HCT116 (cell line): ENCODE data around the gene G6PD. TPM values are rescaled to one million over a fixed set of nuclear protein-coding genes. Genes with fewer than 3 reads are reported as not detected.

Source experiments
- ATAC-seq: fragments of 200-7000 bp; cut with Tn5 transposase; 2 replicates; pipeline ENCODE4 v1.9.1; 2020; ENCODE audit warnings: mild to moderate bottlenecking, moderate library complexity
- BruUV-seq: library from RNA; stranded (reverse); fragments of 400-500 nt; replicated peaks from 2 replicates; lab custom pipeline; 2021; lab: Mats Ljungman, UMichigan
- CTCF ChIA-PET: fragments of 300-600 bp; sonication (Branson Sonifier 250); formaldehyde crosslinking; loops from one replicate; lab custom pipeline; 2021; ENCODE audit warnings: antibody characterized with exemption; lab: Charles Lee
- POLR2A ChIA-PET: fragments of 300-600, 350-600 bp; sonication (Branson Sonifier 250); formaldehyde crosslinking; loops from one replicate; lab custom pipeline; 2021; ENCODE audit warnings: antibody characterized with exemption; lab: Charles Lee
- RAD21 ChIA-PET, 2 experiments: fragments of 300-600 bp; sonication (Branson Sonifier 250); formaldehyde crosslinking; loops; one replicate each; lab custom pipeline; 2023; ENCODE audit warnings: low total read pairs in 2 of 2; ENCODE audit not compliant: uncharacterized antibody in 2 of 2, unreplicated experiment in 2 of 2, low non-redundant PET in 1 of 2; lab: Charles Lee
- DNase-seq: peaks from one replicate; pipeline ENCODE4 v3.0.0-alpha.2; 2010; ENCODE audit warnings: low read depth, low spot score
- H2AFZ ChIP-seq: fragments of 200-600 bp; shearing (Covaris generic), sonication (generic); 2 replicates; pipeline ENCODE4 v1.6.1; 2017; ENCODE audit warnings: low read depth, mixed run types, mixed read lengths, antibody characterized with exemption, low read length; ENCODE audit not compliant: poor library complexity, severe bottlenecking
- H3K27ac ChIP-seq: 2 replicates; pipeline ENCODE4 v1.5.1; 2012; ENCODE audit warnings: low read depth, low read length
- H3K27me3 ChIP-seq: fragments of 200-600 bp; sonication (generic); 2 replicates; pipeline ENCODE4 v1.6.1; 2016; ENCODE audit warnings: mixed run types, low read length, mixed read lengths; ENCODE audit not compliant: insufficient read depth
- H3K36me3 ChIP-seq, 2 experiments: fragments of 200-500 bp in 1 of 2; fragments of 200-600 bp in 1 of 2; sonication (Bioruptor generic) in 1 of 2; sonication (generic) in 1 of 2; 2 replicates each; pipeline versions ENCODE4 v1.5.1 to v1.6.1; 2014 to 2016; ENCODE audit warnings: low read length in 2 of 2, inconsistent platforms in 1 of 2, mixed read lengths in 1 of 2, mixed run types in 1 of 2; ENCODE audit not compliant: insufficient read depth in 2 of 2, control insufficient read depth in 1 of 2
- H3K4me1 ChIP-seq, 2 experiments: fragments of 200-600 bp in 1 of 2; sonication (generic) in 1 of 2; 2 replicates each; pipeline versions ENCODE4 v1.5.1 to v1.6.1; 2012 to 2017; ENCODE audit warnings: low read length in 2 of 2, inconsistent platforms in 1 of 2, mild to moderate bottlenecking in 1 of 2, mixed read lengths in 1 of 2, mixed run types in 1 of 2, moderate library complexity in 1 of 2; ENCODE audit not compliant: insufficient read depth in 2 of 2, control insufficient read depth in 1 of 2
- H3K4me2 ChIP-seq: fragments of 200-600 bp; sonication (generic); 2 replicates; pipeline ENCODE4 v1.6.1; 2017; ENCODE audit warnings: mixed run types, low read length, mixed read lengths
- H3K4me3 ChIP-seq, 2 experiments: fragments of 200-600 bp in 1 of 2; sonication (generic) in 1 of 2; replicated peaks in 1 of 2; 2 replicates each; pipeline ENCODE4 v1.5.1; 2011 to 2016; ENCODE audit warnings: low read length in 2 of 2, control low read depth in 1 of 2, low read depth in 1 of 2, mild to moderate bottlenecking in 1 of 2, mixed read lengths in 1 of 2, mixed run types in 1 of 2
- H3K79me2 ChIP-seq: fragments of 200-600 bp; sonication (generic); 2 replicates; pipeline ENCODE4 v1.6.1; 2017; ENCODE audit warnings: mild to moderate bottlenecking, mixed run types, low read length, moderate library complexity, mixed read lengths; ENCODE audit not compliant: insufficient read depth
- H3K9ac ChIP-seq: fragments of 200-600 bp; sonication (generic); 2 replicates; pipeline ENCODE4 v1.6.1; 2016; ENCODE audit warnings: low read length, mixed read lengths
- H3K9me2 ChIP-seq: fragments of 200-600 bp; sonication (generic), shearing (Covaris generic); 2 replicates; pipeline ENCODE4 v1.6.1; 2017; ENCODE audit warnings: mixed run types, mild to moderate bottlenecking, moderate library complexity; ENCODE audit not compliant: insufficient read depth
- H3K9me3 ChIP-seq, 2 experiments: fragments of 200-500 bp in 1 of 2; fragments of 200-600 bp in 1 of 2; sonication (Bioruptor generic) in 1 of 2; sonication (generic) in 1 of 2; 2 replicates each; pipeline ENCODE4 v1.6.1; 2014 to 2017; ENCODE audit warnings: low read length in 2 of 2, mixed read lengths in 2 of 2, inconsistent platforms in 1 of 2, low read depth in 1 of 2, mild to moderate bottlenecking in 1 of 2, mixed run types in 1 of 2, moderate library complexity in 1 of 2; ENCODE audit not compliant: control insufficient read depth in 1 of 2, insufficient read depth in 1 of 2
- H4K20me1 ChIP-seq: fragments of 200-600 bp; sonication (generic), shearing (Covaris generic); 2 replicates; pipeline ENCODE4 v1.6.1; 2017; ENCODE audit warnings: mixed run types, mild to moderate bottlenecking, moderate library complexity; ENCODE audit not compliant: insufficient read depth
- CEBPB ChIP-seq: IDR thresholded peaks from 2 replicates; pipeline ENCODE4 v1.6.1; 2012; ENCODE audit warnings: low read depth
- CTCF ChIP-seq, 3 experiments: fragments of 200-600 bp in 1 of 3; sonication (generic) in 1 of 3; IDR thresholded peaks in 2 of 3; conservative IDR thresholded peaks in 1 of 3; 2 replicates each; pipeline ENCODE4 v1.5.1; 2012 to 2017; ENCODE audit warnings: low read depth in 2 of 3, low read length in 2 of 3, antibody characterized with exemption in 1 of 3, borderline replicate concordance in 1 of 3, control low read depth in 1 of 3, mild to moderate bottlenecking in 1 of 3, mixed read lengths in 1 of 3, mixed run types in 1 of 3, moderate library complexity in 1 of 3; ENCODE audit not compliant: insufficient read depth in 1 of 3
- JUND ChIP-seq: IDR thresholded peaks from 2 replicates; pipeline ENCODE4 v1.6.1; 2012
- MAX ChIP-seq: IDR thresholded peaks from 2 replicates; pipeline ENCODE4 v1.6.1; 2012
- SRF ChIP-seq: IDR thresholded peaks from 2 replicates; pipeline ENCODE4 v1.6.1; 2012; ENCODE audit warnings: low read depth
- YY1 ChIP-seq: IDR thresholded peaks from 2 replicates; pipeline ENCODE4 v1.6.1; 2011; ENCODE audit warnings: low read length, low read depth, moderate library complexity, mild to moderate bottlenecking; ENCODE audit not compliant: insufficient replicate concordance; ENCODE audit errors: extremely low read depth
- ZFX ChIP-seq: fragments of 450-650 bp; IDR thresholded peaks from 2 replicates; pipeline ENCODE4 v1.6.1; 2017
- intact Hi-C: fragments of 100-400 bp; cut with micrococcal nuclease; formaldehyde crosslinking; loops from 2 replicates; pipeline ENCODE4 v1.10.0; 2022
- total RNA-seq: library from RNA; stranded (reverse); gene quantifications from one replicate; pipeline ENCODE4 v1.2.1, GENCODE V29; 2021; ENCODE audit not compliant: unreplicated experiment

G6PD gene
- total RNA-seq, 1 experiment from 2014 or later: 109 TPM

- peak overlapping the region; percentile 77 for H3K9ac ChIP-seq
- peak overlapping the region; percentile 59 to 67 for H3K4me3 ChIP-seq
- intact Hi-C loops: no loop called here
- H3K4me2 ChIP-seq: peak overlapping the region; percentile 74
- no peak for TF ChIP-seq YY1
- TF ChIP-seq JUND: no peak
- TF ChIP-seq CTCF (IDR thresholded peaks at IDR 0.05 in 2 of 3, conservative IDR thresholded peaks at IDR 0.05 in 1 of 3; ENCODE audit: borderline replicate concordance in 1 of 3, insufficient read depth in 1 of 3, low read depth in 2 of 3, low read length in 2 of 3): no peak
- TF ChIP-seq SRF: no peak
- peak; percentile 71; the same call in 1 of the 2 replicates for TF ChIP-seq ZFX
- TF ChIP-seq MAX: no peak
- TF ChIP-seq CEBPB: no peak
- no peaks in the 10 kb centered on the region for H3K27me3 ChIP-seq
- ChIA-PET POLR2A (interaction anchor here (0.6 kb wide), 1 partner anchor 117 kb away, joined by 4 read pairs; no protein-coding TSS in a partner anchor), CTCF (no interaction called here), RAD21 (no interaction called here)
- DNase-seq (no peak), ATAC-seq (no peak)
- no peak overlapping the region for H2AFZ ChIP-seq
- H3K27ac ChIP-seq: peak overlapping the region; percentile 92
- peaks cover 0 to 10% of the 10 kb centered on the region in 2 experiments; a peak in 1 of 4 replicates for H3K36me3 ChIP-seq
- no peaks in the 10 kb centered on the region for H4K20me1 ChIP-seq
- no peaks in the 10 kb centered on the region for H3K9me2 ChIP-seq
- BruUV-seq: no TSS peak
- no peaks in the 10 kb centered on the region for H3K9me3 ChIP-seq
- H3K79me2 ChIP-seq: peaks cover 15% of the 10 kb centered on the region
- H3K4me1 ChIP-seq: peaks cover 7 to 32% of the 10 kb centered on the region in 2 experiments; a peak in 3 of 4 replicates
These were observed 60.6 kb downstream of the G6PD start for GRCh38 chrX:154486052-154486395.
